Medulla oblongata (tissue), 1 donor: Measurements from ENCODE around the gene FGF19.
"Not testable (repeated sequence)": the region's sequence is repeated elsewhere in the genome, so short reads cannot be mapped to it uniquely, and the experiment has no call there.

Experiments
- DNase-seq: peaks from one replicate; pipeline ENCODE4 v3.0.0-alpha.2; 2015; ENCODE audit errors: extremely low spot score

The FGF19 gene

DNA sequence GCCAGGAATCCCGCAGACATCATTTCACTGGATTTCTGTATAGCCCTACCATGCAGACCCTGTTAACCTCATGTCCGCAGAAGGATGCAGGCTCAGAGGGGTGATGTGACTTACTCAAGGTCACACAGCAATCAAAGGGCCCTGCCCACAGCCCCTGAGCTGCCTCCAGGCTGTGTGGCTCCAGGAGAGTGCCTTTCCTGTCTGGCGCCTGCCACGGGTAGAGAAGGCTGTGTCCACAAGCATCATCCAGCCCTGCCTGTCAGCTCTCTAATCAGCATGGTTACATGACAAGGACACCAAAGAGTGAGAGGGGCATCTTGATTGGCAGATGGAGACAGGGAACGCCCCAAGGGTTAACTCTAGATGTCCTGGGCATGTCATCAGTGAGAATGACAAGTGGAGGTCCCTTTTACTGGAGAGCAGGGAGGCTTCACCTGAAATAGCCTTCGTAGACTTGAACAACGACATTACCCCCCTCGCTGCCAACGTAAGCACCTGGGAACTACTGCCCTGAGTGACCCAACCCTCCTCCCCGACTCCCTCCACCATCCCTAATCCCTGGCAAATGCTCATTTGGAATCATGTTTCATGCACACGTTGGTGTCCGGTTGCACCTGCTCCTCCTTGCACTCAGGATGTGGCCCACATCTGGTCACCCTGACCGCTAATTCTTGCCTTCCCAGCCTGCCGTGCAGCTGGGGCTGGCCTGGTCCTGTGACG, 6.9 kb downstream of the FGF19 start:
- DNase-seq: no peak

DNA sequence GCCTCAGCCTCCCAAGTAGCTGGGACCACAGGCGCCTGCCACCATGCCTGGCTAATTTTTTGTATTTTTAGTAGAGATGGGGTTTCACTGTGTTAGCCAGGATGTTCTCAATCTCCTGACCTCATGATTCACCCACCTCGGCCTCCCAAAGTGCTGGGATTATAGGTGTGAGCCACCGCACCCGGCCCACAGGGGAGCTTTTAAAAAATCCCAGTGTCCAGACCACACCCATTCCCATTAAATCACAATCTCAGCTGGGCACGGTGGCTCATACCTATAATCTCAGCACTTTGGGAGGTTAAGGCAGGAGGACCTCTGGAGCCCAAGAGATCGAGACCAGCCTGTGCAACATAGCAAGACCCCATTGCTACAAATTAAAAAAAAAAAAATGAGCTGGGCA, 7.8 kb downstream of the FGF19 start:
- DNase-seq: not testable (repeated sequence)

DNA sequence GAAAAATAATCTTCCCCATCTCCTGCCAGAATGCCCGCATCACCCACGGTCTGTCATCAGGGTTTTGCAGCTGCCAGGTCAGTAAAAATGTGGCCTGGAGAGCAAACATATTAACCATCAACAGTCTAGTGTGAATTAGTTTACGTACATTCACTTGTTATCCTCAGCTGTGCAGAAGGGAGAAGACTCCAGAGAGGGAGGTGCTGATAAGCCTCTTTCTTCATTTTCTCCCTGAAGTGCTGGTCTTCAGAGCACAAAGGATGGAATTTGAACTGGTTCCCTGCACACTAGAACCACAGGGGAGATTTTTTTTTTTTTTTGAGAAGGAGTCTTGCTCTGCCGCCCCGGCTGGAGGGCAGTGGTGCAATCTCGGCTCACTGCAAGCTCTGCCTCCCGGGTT, 8.2 kb downstream of the FGF19 start:
- no peak for DNase-seq

DNA sequence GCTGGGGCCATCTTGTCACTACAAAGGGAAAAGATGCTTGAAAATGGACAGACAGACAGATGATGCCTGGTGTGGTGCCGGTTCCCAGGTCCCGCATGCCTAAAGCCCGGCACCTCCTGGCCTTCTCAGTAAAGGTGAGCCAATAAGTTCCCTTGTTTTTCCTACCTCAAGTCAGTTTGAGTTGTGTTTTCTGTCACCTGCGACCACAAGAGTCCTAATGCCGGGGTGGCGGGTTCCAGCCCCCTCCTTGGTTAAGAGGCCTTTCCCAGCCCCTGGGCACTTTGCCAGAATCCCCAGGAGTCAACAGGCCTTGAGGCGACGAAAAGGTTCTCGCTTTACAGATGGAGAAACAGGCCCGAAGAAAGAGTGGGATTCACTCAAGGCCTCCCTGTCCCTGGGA, 9.0 kb downstream of the FGF19 start:
- no peak for DNase-seq

DNA sequence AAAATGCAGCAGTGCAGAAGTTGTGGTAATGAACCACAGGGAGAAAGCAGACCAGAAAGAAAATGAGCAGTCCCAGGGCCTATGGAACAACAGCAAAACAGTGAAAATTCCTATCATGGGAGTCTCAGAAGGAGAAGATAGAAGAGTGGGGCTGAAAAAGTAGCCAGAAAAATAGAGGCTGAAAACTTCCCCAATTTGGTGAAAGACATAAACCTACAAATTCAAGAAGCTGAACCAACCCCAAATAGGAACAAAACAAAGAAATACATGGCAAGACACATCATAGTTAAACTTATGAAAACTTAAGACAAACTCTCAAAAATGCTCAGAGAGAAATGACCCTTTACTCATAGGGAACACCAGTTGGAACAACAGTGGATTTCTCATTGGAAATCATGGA, 11.4 kb downstream of the FGF19 start:
- DNase-seq: no peak

DNA sequence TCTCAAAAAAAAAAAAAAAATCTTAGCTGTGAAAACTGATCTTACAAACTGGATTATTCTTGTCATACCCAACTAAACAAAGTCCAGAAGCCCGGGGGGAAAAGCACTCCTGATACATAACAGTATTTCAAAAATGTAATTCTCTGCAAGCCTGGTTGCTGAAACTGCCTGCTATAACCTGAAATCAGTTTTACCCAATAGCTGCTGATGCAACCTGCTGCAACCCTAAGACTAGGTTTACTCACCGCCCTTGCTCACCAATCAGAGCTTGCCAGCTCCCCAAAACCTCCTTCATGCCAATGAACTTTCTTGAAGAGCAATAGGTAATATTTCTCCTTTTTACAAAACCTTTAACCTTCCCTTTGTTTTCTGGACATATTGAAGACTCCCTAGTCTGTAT, 12.4 kb downstream of the FGF19 start:
- DNase-seq: no peak

DNA sequence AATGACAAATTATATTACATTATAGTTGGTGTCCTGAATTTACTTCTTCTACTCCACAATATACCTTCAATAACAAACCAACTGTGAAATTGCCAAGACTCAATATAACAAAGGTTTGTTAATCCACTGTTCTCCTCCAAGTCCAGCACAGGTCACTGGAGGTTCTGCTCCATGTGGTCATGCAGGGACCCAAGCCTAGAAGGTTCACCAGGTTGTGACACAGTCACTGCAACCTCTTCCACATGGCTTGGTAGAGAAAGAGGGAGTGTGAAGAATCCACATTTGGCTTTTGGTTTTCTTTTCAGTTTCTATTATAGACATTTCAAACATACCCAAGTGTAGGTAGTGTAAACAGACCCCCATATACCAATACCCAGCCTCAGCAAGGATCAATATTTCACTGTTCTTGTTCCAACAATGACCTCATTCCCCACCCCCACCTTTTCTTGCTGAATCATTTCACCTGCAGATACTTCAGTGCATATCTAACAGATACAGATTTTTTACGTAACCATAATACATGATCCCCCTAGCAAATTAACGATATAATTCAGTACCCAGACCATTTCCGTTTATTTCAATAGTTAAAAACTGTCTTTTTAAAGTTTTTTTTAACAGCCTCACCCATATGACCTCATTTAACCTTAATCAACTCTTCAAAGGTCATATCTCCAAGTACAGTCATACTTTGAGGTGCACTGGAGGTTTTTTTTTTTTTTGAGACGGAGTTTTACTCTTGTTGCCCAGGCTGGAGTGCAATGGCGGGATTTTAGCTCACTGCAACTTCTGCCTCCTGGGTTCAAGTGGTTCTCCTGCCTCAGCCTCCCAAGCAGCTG, 14.1 kb downstream of the FGF19 start:
- DNase-seq: no peak

DNA sequence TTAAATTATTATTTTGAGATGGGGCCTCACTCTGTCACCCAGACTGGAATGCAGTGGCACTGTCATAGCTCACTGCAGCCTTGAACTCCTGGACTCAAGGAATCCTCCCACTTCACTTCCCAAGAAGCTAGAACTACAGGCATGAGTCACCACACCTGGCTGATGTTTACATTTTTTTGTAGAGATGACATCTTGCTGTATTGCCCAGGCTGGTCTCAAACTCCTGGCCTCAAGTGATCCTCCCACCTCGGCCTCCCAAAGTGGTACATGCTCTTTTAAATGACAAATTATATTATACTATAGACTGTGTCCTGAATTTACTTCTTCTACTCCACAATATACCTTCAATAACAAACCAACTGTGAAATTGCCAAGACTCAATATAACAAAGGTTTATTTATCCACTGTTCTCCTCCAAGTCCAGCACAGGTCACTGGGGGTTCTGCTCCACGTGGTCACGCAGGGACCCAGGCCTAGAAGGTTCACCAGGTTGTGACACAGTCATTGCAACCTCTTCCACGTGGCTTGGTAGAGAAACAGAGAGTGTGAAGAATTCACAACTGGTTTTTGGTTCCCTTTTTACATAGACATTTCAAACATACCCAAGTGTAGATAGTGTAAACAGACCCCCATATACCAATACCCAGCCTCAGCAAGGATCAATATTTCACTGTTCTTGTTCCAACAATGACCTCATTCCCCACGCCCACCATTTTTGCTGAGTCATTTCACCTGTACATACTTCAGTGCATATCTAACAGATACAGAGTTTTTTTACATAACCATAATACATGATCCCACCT, 15.7 kb downstream of the FGF19 start:
- DNase-seq: not testable (repeated sequence)

DNA sequence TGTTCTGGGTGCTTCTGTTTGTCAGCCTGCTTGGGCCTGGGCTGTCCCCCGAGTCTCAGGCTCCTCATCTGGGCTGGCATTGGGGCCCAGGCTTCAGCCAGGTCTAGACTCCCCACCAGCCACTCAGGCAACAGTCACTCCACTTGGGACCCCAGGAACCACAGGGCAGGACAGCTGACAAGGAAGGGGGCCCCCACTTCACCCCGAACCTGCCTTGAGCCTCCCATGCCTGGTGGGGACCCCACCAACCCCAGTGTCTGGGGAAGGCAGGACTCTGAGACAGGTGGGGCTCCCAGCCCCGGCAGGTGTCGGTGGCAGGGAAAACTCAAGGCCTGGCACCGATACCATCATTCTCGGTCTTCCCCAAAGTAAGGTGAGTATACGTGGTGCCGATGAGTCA, 17.0 kb downstream of the FGF19 start:
- DNase-seq: no peak

DNA sequence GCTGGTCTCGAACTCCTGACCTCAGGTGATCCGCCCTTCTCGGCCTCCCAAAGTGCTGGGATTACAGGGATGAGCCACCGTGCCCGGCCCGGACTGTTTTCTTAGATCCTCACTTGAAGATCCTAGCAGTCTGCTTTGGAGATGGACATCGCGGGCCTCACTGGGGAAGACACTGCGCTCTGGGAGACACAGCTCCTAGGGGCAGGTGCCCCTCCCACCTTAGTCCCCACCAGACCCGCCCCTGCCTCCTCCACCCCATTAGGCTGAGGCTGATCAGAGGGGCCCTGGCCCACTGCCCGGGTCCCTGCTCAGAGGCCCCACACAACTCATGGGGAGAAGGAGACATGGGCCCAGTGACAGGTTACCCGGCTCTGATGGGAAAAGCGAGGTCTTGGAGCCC, 17.4 kb downstream of the FGF19 start:
- DNase-seq: no peak

DNA sequence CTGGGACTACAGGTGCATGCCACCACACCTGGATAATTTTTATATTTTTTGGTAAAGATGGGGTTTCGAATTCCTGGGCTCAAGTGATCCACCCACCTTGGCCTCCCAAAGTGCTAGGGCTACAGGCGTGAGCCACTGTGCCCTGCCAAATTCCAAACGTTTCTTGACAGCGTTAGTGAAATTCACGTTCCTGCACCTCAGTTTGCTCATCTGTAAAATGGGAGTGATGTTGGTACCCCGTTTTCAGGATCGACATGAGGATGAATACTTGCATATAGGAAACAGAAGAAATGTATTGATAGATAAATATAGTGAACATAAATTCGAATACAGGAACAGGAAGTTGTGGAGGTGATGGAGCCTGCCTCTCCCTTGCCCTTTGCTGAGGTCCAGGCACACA, 18.5 kb downstream of the FGF19 start:
- no peak for DNase-seq

DNA sequence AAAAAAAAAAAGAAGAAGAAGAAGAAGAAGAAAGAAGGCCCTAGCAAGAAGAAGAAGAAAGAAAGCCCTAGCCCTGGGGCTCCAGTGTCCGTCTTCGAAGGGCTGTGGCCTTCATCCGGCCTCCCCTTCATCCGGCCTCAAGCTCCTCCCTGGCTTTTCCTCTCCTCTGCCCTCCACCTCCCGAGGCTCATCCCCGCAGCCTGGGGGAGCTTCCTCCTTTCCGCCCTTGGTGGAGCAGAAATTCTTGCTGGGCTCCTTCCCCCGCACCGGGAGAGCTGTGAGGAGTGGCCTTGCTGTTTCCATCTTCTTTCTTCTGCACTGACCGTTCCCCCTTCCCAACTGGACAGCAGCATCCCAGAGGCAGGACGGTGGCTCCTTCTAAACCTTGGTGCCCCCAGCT, 19.2 kb downstream of the FGF19 start:
- no peak for DNase-seq

DNA sequence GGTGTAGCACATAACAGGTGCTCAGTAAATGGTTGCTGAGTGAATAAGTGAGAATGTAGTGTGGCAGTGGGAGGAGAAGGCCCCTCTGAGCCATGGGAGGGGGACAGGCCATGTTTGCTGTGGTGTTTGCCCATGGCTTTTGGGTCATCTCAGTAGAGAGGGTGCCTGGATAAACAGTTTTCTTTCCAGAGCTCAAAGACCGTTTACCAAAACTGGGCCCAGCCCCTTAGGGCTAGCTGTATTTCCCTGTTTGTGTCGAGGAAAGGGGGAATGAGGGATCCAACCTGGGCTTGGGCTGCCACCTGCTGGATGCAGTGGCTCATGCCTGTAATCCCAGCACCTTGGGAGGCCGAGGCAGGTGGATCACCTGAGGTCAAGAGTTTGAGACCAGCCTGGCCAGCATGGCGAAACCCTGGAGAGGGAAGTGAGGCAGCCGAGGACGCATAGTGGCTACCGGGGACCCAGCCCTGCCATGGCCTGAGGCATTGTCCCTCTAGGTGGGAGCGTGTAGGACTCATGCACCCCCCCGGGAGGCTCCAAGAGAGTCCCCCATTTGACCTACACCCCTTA, 20.0 kb downstream of the FGF19 start:
- no peak for DNase-seq

DNA sequence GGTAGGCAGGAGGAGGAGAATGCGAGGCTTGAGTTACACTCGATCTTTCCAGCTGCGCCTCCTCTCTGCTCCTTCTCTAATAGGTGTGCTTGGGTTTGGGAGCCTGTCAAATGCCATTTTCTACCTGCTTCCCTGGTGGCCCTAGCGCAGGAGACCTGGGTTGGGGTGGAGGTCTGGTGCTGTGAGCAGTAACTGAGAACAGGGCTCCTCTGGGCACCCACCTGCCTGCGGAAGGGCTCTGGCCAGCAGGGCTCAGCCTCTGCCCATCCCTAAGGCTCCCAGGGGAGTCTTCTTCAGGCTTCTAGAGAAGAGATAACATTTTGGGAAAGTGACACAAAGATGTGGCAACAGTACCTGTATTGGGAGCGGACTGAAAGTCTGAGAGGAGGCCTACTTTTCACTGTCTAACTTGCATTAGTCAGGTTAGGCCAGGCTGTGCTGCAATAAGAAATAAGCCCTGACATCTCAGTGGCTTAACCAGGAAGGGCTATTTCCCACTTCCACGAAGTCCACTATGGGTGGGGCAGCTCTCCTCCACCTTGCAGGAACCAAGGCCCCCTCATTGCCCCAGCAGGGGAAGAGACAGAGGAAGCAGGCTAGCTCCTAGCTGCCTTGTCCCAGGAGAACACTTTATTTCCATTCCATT, 21.0 kb downstream of the FGF19 start:
- no peak for DNase-seq

DNA sequence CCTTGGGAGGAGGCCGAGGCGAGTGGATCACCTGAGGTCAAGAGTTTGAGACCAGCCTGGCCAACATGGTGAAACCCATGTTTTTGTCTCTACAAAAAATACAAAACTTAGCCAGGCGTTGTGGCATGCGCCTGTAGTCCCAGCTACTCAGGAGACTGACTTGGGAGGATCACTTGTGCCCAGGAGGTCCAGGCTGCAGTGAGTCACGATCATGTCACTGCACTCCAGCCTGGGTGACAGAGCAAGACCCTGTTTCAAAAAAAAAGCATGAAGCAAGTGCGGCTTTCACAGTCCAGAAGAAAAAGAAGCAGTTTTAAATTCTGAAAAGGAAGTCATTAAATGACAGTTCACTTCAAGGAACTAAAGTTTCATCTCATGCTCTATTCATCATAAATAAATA, 21.6 kb downstream of the FGF19 start:
- DNase-seq: no peak

DNA sequence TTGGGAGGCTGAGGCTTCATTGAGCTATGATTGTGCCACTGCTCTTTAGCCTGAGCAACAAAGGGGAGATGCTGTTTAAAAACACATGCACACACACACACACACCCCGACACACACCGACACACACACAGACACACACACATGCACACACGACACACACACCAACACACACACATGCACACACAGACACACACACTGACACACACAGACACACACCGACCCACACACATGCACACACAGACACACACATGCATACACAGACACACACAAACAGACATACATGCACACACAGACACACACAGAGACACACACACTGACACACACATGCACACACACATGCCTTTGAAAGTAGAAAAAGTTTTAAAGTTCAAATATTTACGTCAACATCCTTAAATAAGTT, 23.1 kb downstream of the FGF19 start:
- DNase-seq: no peak

DNA sequence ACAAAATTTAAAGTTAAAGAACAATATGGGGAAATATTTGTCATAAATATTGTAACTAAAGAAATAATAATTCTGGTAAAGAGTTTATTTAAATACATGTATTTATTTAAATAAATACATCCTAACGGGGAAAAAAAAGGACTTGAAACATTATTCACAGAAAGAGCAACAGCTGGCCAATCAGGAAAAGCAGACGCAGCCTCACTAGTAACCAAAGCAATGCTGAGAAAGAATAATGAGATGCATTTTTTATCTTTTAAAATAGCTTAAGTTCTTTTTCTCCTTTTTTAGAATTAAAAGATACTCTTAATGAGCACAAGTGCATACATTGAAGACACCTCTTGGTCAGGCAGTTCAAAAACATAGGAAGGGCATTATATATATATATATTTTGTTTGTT, 26.1 kb downstream of the FGF19 start:
- no peak for DNase-seq

DNA sequence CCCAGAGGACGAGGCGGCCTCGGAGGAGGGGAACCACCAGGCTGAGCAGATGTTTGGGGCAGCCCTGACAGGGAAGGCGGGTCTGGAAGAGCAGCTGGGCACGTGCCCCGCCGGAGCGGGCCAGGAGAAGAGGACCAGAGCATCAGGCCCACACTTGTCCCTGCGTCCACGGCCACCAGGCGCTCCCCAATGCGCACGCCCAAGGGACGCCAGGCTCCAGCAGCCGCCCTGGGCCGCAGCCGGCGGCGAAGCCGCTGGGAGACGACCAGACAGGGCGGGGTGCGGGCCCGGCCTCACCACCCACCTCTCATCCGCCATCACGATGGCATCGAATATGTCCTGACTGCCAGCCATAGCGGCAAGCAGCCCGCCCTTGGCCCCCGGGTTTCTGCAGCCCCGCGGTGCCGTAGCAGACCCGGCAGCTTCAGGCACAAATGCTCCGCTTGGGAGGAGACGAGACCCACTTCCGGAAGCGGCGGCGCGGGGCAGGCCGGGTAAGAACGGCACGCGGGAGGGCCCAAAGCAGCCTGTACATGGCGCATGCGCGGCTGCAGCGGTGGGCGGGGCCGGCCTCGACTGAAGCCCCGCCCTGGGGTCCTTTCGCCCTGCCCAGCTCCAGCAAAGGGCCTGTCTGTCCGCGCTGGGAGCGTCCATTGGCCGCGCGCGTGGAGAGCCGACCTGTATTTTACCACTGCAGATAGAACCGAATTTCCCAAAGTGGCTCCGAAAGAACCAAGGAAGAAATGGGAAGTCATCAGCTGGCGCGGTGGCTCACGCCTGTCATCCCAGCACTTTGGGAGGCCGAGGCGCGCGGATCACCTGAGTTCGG, 28.7 kb downstream of the FGF19 start, which contains the start of gene LTO1:
TSS of gene LTO1 (minus strand) at position 468 of the 829 bp plus-strand sequence. CDS start at position 354, 114 bp downstream.
- DNase-seq: peak; percentile 94

DNA sequence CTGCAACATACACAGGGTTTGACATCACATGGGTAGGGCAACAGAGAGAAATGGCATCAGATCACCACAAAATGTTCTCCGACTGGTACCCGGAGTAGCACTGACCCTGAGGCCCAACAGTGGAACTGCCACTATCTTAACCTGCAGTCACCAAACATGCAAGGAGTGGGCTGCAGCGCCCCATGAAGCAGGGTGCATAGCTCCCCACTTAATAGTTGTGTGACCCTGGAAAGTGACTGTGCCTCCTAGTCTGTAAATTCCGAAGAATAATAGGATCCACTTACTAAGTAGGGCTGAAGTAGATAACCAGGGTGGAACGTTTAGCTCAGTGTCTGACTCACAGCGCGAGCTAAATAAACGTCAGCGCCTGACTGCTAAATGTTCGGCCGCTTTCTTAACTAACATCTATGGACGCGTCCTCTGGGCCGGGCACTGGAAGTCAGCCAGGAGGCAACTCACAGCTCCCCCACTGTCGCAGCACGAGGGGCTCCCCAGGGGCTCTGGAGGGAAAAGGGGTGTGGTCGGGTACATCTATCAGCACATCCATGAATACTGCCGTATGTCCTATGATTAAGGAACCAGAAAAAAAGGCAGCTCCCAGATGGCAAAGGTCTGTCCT, 29.4 kb downstream of the FGF19 start:
- DNase-seq: no peak
